GM23248 (cell line): ENCODE results near the gene MRPL23. TPM values are rescaled to one million over a fixed set of nuclear protein-coding genes. Genes with fewer than 3 reads are reported as not detected.

Experiments used
- DNase-seq: peaks from one replicate; pipeline ENCODE4 v3.0.0-alpha.2; 2015
- H2AFZ ChIP-seq: fragments of 200-600 bp; sonication (generic); 2 replicates; pipeline ENCODE4 v1.6.1; 2016; ENCODE audit warnings: antibody characterized with exemption
- H3F3A ChIP-seq: fragments of 200-600 bp; sonication (generic); 2 replicates; pipeline ENCODE4 v1.6.1; 2016; ENCODE audit warnings: mild to moderate bottlenecking, antibody characterized with exemption, mixed run types; ENCODE audit not compliant: insufficient read depth
- H3K27ac ChIP-seq: fragments of 200-600 bp; sonication (generic); 2 replicates; pipeline ENCODE4 v1.5.1; 2016; ENCODE audit warnings: mild to moderate bottlenecking
- H3K27me3 ChIP-seq: fragments of 200-600 bp; sonication (generic); replicated peaks from 2 replicates; pipeline ENCODE4 v1.6.1; 2016; ENCODE audit warnings: mild to moderate bottlenecking; ENCODE audit not compliant: insufficient read depth
- H3K36me3 ChIP-seq: fragments of 200-600 bp; sonication (generic); 2 replicates; pipeline ENCODE4 v1.6.1; 2016; ENCODE audit warnings: low read depth, mild to moderate bottlenecking
- H3K4me1 ChIP-seq: fragments of 200-600 bp; sonication (generic); 2 replicates; pipeline ENCODE4 v1.6.1; 2016; ENCODE audit warnings: mild to moderate bottlenecking; ENCODE audit not compliant: insufficient read depth
- H3K4me2 ChIP-seq: fragments of 200-600 bp; sonication (generic); one replicate; pipeline ENCODE4 v1.6.1; 2016; ENCODE audit warnings: mild to moderate bottlenecking; ENCODE audit not compliant: unreplicated experiment
- H3K4me3 ChIP-seq: fragments of 200-600 bp; sonication (generic); 2 replicates; pipeline ENCODE4 v1.5.1; 2016; ENCODE audit warnings: mild to moderate bottlenecking
- H3K79me2 ChIP-seq: fragments of 200-600 bp; sonication (generic); 2 replicates; pipeline ENCODE4 v1.6.1; 2016; ENCODE audit warnings: mild to moderate bottlenecking; ENCODE audit not compliant: insufficient read depth
- H3K9ac ChIP-seq: fragments of 200-600 bp; sonication (generic); 2 replicates; pipeline ENCODE4 v1.6.1; 2016; ENCODE audit warnings: mild to moderate bottlenecking
- H3K9me2 ChIP-seq: fragments of 200-600 bp; sonication (generic); 2 replicates; pipeline ENCODE4 v1.6.1; 2016; ENCODE audit warnings: mixed run types, mild to moderate bottlenecking, moderate library complexity; ENCODE audit not compliant: insufficient read depth
- H3K9me3 ChIP-seq: fragments of 200-600 bp; sonication (generic); one replicate; pipeline ENCODE4 v1.6.1; 2017; ENCODE audit warnings: low read depth
- H4K20me1 ChIP-seq: fragments of 200-600 bp; sonication (generic); 2 replicates; pipeline ENCODE4 v1.6.0; 2016; ENCODE audit not compliant: insufficient read depth
- EZH2 ChIP-seq: fragments of 200-600 bp; sonication (generic); IDR thresholded peaks from 2 replicates; pipeline ENCODE4 v1.6.1; 2018; ENCODE audit warnings: antibody characterized with exemption, mild to moderate bottlenecking; ENCODE audit not compliant: insufficient read depth, poor library complexity, severe bottlenecking
- EZH2phosphoT487 ChIP-seq: fragments of 200-600 bp; sonication (generic); IDR thresholded peaks from 2 replicates; pipeline ENCODE4 v1.6.1; 2018; ENCODE audit warnings: antibody characterized with exemption, moderate library complexity, mild to moderate bottlenecking, low read depth; ENCODE audit not compliant: insufficient read depth
- WGBS, 2 experiments: methylation state at CpG; one replicate each; pipeline ENCODE4 v1.1.6; 2015 to 2017; ENCODE audit warnings: low lambda C conversion rate in 2 of 2, low coverage in 1 of 2; ENCODE audit errors: missing lambda C conversion rate in 2 of 2; 5-methylcytosine and 5-hydroxymethylcytosine counted together
- in situ Hi-C: fragments of 300-500 bp; cut with MboI; formaldehyde crosslinking; loops from 2 replicates; pipeline ENCODE4 v1.15.0; 2020
- polyA plus RNA-seq: library from polyadenylated mRNA; unstranded; fragments of >200 nt; fragmentation: Nextera tagmentation; extraction: Ambion mirVana; gene quantifications from 2 replicates; pipeline ENCODE4 v1.2.1, GENCODE V29; 2016
- total RNA-seq: library from RNA; depleted of rRNA; stranded (reverse); fragments of >200 nt; shearing (Covaris generic); gene quantifications from 2 replicates; pipeline ENCODE4 v1.2.3, GENCODE V29; 2014; rRNA removed

Gene MRPL23
- total RNA-seq (47.7 and 70.6 TPM in 2 replicates), polyA plus RNA-seq (40.5 and 40.9 TPM in 2 replicates)

DNA sequence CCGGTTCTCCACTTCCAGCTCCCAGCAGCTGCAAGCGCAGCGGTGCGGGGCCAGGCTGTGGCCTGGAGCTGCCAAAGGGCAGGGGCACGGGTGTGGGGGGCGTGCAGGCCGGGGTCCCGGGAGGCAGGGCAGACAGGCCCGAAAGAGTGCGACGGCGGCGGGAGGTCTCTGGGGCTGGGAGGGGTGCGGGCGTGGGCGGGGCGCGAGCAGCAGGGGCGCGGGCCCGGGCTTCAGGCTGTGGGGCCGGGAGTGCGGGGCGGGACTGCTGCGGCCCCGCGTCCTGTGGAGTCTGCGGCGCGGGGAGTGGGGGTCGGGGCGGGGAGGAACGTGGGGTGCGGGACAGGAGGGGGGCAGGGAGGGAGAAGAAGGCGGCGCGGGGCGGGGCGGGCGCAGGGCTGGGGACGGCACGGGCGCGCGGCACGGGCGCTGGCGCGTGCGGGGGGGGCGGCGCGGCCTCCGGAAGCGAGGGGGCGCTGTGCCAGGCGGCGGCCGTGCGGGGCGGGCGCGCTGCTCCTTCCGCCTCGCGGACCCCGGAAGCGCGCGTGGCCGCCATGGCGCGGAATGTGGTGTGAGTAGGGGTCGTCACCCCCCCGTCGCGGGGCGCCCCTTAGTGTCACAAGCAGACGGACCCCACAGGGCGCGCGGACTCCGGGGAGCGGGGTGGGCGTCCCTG, at the start of gene MRPL23:
MRPL23 (plus strand) TSS at position 521 of the 673 bp plus-strand sequence; CDS start at position 552, 31 bp downstream.
- H3K4me2 ChIP-seq: no peak within 1 kb of the TSS
- H3F3A ChIP-seq: no peaks in the 10 kb centered on the region
- H3K4me1 ChIP-seq: no peaks in the 10 kb centered on the region
- TF ChIP-seq EZH2phosphoT487 (no peak), EZH2 (no peak)
- H3K36me3 ChIP-seq: no peaks in the 10 kb centered on the region
- no peak within 1 kb of the TSS for H3K9ac ChIP-seq
- in situ Hi-C loops: no loop called here
- no CpG with 5 or more reads among the region's 85 CpGs for WGBS, 2 experiments
- no peak within 1 kb of the TSS for H3K27ac ChIP-seq
- H2AFZ ChIP-seq: no peak within 1 kb of the TSS
- H3K79me2 ChIP-seq: no peaks in the 10 kb centered on the region
- H3K4me3 ChIP-seq: no peak within 1 kb of the TSS
- H3K9me2 ChIP-seq: no peaks in the 10 kb centered on the region
- H4K20me1 ChIP-seq: no peaks in the 10 kb centered on the region
- DNase-seq: no peak
- no peaks in the 10 kb centered on the region for H3K27me3 ChIP-seq
- no peaks in the 10 kb centered on the region for H3K9me3 ChIP-seq

GRCh38 chr11:1899090-1899489, 48.0 kb upstream of the MRPL23 start:
- in situ Hi-C loops: no loop called here
- no peaks in the 10 kb centered on the region for H3K79me2 ChIP-seq
- H3K27me3 ChIP-seq: peaks cover 55% of the 10 kb centered on the region
- H3K9ac ChIP-seq: no peak overlapping the region
- H4K20me1 ChIP-seq: no peaks in the 10 kb centered on the region
- WGBS, 2 experiments: 51 to 59% methylated on average over 4 of the region's 4 CpGs
- no peaks in the 10 kb centered on the region for H3K36me3 ChIP-seq
- H3K4me1 ChIP-seq: no peaks in the 10 kb centered on the region
- H3K27ac ChIP-seq: no peak overlapping the region
- H3K4me2 ChIP-seq: no peak overlapping the region
- no peaks in the 10 kb centered on the region for H3F3A ChIP-seq
- H2AFZ ChIP-seq: no peak overlapping the region
- H3K4me3 ChIP-seq: no peak overlapping the region
- no peak for DNase-seq
- TF ChIP-seq EZH2 (no peak), EZH2phosphoT487 (no peak)
- H3K9me3 ChIP-seq: no peaks in the 10 kb centered on the region
- no peaks in the 10 kb centered on the region for H3K9me2 ChIP-seq

DNA sequence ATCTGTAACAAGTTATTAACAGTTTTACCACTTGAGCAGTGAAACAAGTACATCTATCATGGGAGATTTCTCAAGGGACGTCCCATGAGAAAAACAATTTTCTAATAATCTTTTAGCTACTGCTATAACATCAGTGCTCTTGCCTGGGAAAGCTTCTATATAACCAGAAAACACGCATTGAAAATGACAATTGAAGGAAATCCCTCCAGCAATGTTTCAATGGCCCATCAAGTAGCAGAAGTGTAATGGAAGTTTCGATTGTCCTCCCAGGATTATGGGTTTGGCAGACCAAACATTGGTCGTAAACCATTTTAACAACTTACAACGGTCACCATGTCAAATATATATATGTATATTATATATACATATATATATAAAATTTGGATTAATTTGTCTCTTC, 47.4 kb upstream of the MRPL23 start:
- Histone ChIP-seq H2AFZ (no peak overlapping the region), H4K20me1 (no peaks in the 10 kb centered on the region), H3K9me3 (no peaks in the 10 kb centered on the region), H3K36me3 (no peaks in the 10 kb centered on the region), H3K27ac (no peak overlapping the region), H3K9me2 (no peaks in the 10 kb centered on the region), H3K27me3 (peaks cover 56% of the 10 kb centered on the region), H3K9ac (no peak overlapping the region), H3F3A (no peaks in the 10 kb centered on the region), H3K4me2 (no peak overlapping the region), H3K4me1 (no peaks in the 10 kb centered on the region), H3K79me2 (no peaks in the 10 kb centered on the region), H3K4me3 (no peak overlapping the region)
- TF ChIP-seq EZH2 (no peak), EZH2phosphoT487 (no peak)
- DNase-seq: no peak
- in situ Hi-C loops: no loop called here
- WGBS, 2 experiments: 40 to 41% methylated on average over 5 of the region's 5 CpGs

- Histone ChIP-seq H3K4me1 (0 out of 2 replicates have a peak, but pooled peaks cover 2% of the 10 kb centered on the region), H3K79me2 (no peaks in the 10 kb centered on the region), H3K4me3 (no peak overlapping the region), H3K9ac (no peak overlapping the region), H3K9me3 (no peaks in the 10 kb centered on the region), H3F3A (no peaks in the 10 kb centered on the region), H3K27me3 (peaks cover 25% of the 10 kb centered on the region), H2AFZ (no peak overlapping the region), H4K20me1 (no peaks in the 10 kb centered on the region), H3K4me2 (no peak overlapping the region), H3K36me3 (no peaks in the 10 kb centered on the region), H3K9me2 (no peaks in the 10 kb centered on the region), H3K27ac (no peak overlapping the region)
- 41 to 48% methylated on average over 5 of the region's 5 CpGs for WGBS, 2 experiments
- in situ Hi-C loops: no loop called here
- no peak for DNase-seq
- TF ChIP-seq EZH2 (no peak), EZH2phosphoT487 (no peak)
Measured at GRCh38 chr11:1906181-1906580, 41.0 kb upstream of the MRPL23 start.
